Mesenchymal stem cell (in vitro differentiated cells and primary cell): ENCODE data around the gene DDAH2.

Experiments
- DNase-seq: peaks from one replicate; pipeline ENCODE4 v3.0.0-alpha.2; 2013
- H2AFZ ChIP-seq: one replicate; pipeline ENCODE4 v1.6.1; 2013; ENCODE audit warnings: low read depth, mild to moderate bottlenecking, control low read depth, inconsistent platforms, low read length, moderate library complexity
- H2AK5ac ChIP-seq: 2 replicates; pipeline ENCODE4 v1.6.1; 2013; ENCODE audit warnings: low read length, moderate library complexity, mild to moderate bottlenecking, inconsistent platforms; ENCODE audit not compliant: severe bottlenecking
- H2BK120ac ChIP-seq: one replicate; pipeline ENCODE4 v1.6.1; 2013; ENCODE audit warnings: low read depth, mild to moderate bottlenecking, inconsistent platforms, low read length, moderate library complexity
- H2BK12ac ChIP-seq, 2 experiments: one replicate each; pipeline ENCODE4 v1.6.1; 2013; ENCODE audit warnings: inconsistent platforms in 2 of 2, low read length in 2 of 2, mild to moderate bottlenecking in 2 of 2, moderate library complexity in 2 of 2, control low read depth in 1 of 2
- H2BK15ac ChIP-seq: one replicate; pipeline ENCODE4 v1.6.1; 2013; ENCODE audit warnings: mild to moderate bottlenecking, low read depth, inconsistent platforms; ENCODE audit not compliant: poor library complexity, severe bottlenecking
- H2BK5ac ChIP-seq: 2 replicates; pipeline ENCODE4 v1.6.1; 2013; ENCODE audit warnings: low read depth, mild to moderate bottlenecking, low read length, control low read depth, inconsistent platforms; ENCODE audit not compliant: poor library complexity, severe bottlenecking
- H3K14ac ChIP-seq, 2 experiments: one replicate each; pipeline ENCODE4 v1.6.1; 2013; ENCODE audit warnings: inconsistent platforms in 2 of 2, low read length in 2 of 2, control low read depth in 1 of 2, mild to moderate bottlenecking in 1 of 2, moderate library complexity in 1 of 2
- H3K18ac ChIP-seq, 2 experiments: one replicate each; pipeline ENCODE4 v1.6.1; 2013; ENCODE audit warnings: inconsistent platforms in 2 of 2, low read length in 2 of 2, control low read depth in 1 of 2, low read depth in 1 of 2, mild to moderate bottlenecking in 1 of 2
- H3K23ac ChIP-seq, 2 experiments: one replicate each; pipeline ENCODE4 v1.6.1; 2013; ENCODE audit warnings: inconsistent platforms in 2 of 2, low read length in 2 of 2, mild to moderate bottlenecking in 2 of 2, moderate library complexity in 2 of 2, control low read depth in 1 of 2
- H3K27ac ChIP-seq: 2 replicates; pipeline ENCODE4 v1.5.1; 2013; ENCODE audit warnings: mild to moderate bottlenecking, moderate library complexity, low read length, control low read depth, inconsistent platforms; ENCODE audit not compliant: poor library complexity, severe bottlenecking
- H3K27me3 ChIP-seq, 2 experiments: 2 replicates each; pipeline versions ENCODE4 v1.6.1 to v1.7.0; 2013; ENCODE audit warnings: low read length in 2 of 2, mild to moderate bottlenecking in 2 of 2, moderate library complexity in 2 of 2, control low read depth in 1 of 2, inconsistent platforms in 1 of 2; ENCODE audit not compliant: control insufficient read depth in 1 of 2, insufficient read depth in 1 of 2
- H3K36me3 ChIP-seq, 2 experiments: 2 replicates each; pipeline versions ENCODE4 v1.6.1 to v1.7.0; 2013; ENCODE audit warnings: low read length in 2 of 2, control low read depth in 1 of 2, inconsistent platforms in 1 of 2, low read depth in 1 of 2, mild to moderate bottlenecking in 1 of 2; ENCODE audit not compliant: insufficient read depth in 2 of 2, control insufficient read depth in 1 of 2
- H3K4ac ChIP-seq, 2 experiments: one replicate each; pipeline ENCODE4 v1.6.1; 2013; ENCODE audit warnings: inconsistent platforms in 2 of 2, low read length in 2 of 2, mild to moderate bottlenecking in 2 of 2, moderate library complexity in 2 of 2, control low read depth in 1 of 2, low read depth in 1 of 2
- H3K4me1 ChIP-seq: 2 replicates; pipeline ENCODE4 v1.6.1; 2013; ENCODE audit warnings: low read depth, low read length, control low read depth; ENCODE audit not compliant: control insufficient read depth, insufficient read depth
- H3K4me2 ChIP-seq: 2 replicates; pipeline ENCODE4 v1.6.1; 2013; ENCODE audit warnings: low read length, mild to moderate bottlenecking, inconsistent platforms; ENCODE audit not compliant: poor library complexity, severe bottlenecking
- H3K4me3 ChIP-seq, 2 experiments: 2 replicates each; pipeline versions ENCODE4 v1.5.1 to v1.7.0; 2013; ENCODE audit warnings: low read length in 2 of 2, mild to moderate bottlenecking in 2 of 2, control low read depth in 1 of 2, low read depth in 1 of 2; ENCODE audit not compliant: insufficient read depth in 1 of 2
- H3K79me1 ChIP-seq: replicated peaks from 2 replicates; pipeline ENCODE4 v1.6.1; 2013; ENCODE audit warnings: mild to moderate bottlenecking, control low read depth, low read length, inconsistent platforms; ENCODE audit not compliant: poor library complexity, severe bottlenecking
- H3K9ac ChIP-seq: 2 replicates; pipeline ENCODE4 v1.7.0; 2013; ENCODE audit warnings: mild to moderate bottlenecking, low read length, moderate library complexity
- H3K9me3 ChIP-seq: 2 replicates; pipeline ENCODE4 v1.7.0; 2013; ENCODE audit warnings: mild to moderate bottlenecking, low read length; ENCODE audit not compliant: control insufficient read depth
- H4K8ac ChIP-seq: one replicate; pipeline ENCODE4 v1.6.1; 2013; ENCODE audit warnings: inconsistent platforms, mild to moderate bottlenecking, low read length, moderate library complexity
- H4K91ac ChIP-seq: one replicate; pipeline ENCODE4 v1.6.1; 2013; ENCODE audit warnings: mild to moderate bottlenecking, low read length, inconsistent platforms
- WGBS: methylation state at CpG from one replicate; pipeline ENCODE4 v1.1.7; 2013; ENCODE audit warnings: mixed read lengths; 5-methylcytosine and 5-hydroxymethylcytosine counted together

The DDAH2 gene

GRCh38 chr6:31740397-31741223 lies 11.5 kb upstream of the DDAH2 start:
- Histone ChIP-seq H3K4ac (peak overlapping the region in 1 of 2 experiments; percentile 81), H3K4me3 (peak overlapping the region; percentile 62 to 95), H2BK12ac (peak overlapping the region in 1 of 2 experiments; percentile 37), H3K23ac (no peak overlapping the region), H3K79me1 (peaks cover 2% of the 10 kb centered on the region), H3K14ac (no peak overlapping the region), H4K8ac (no peak overlapping the region), H4K91ac (no peak overlapping the region), H3K27me3 (no peaks in the 10 kb centered on the region), H3K18ac (peak overlapping the region in 1 of 2 experiments; percentile 86), H3K9me3 (no peaks in the 10 kb centered on the region), H2BK5ac (no peak overlapping the region), H2BK120ac (no peak overlapping the region), H3K36me3 (peaks cover 0 to 32% of the 10 kb centered on the region in 2 experiments), H3K4me2 (peak overlapping the region; percentile 41), H2AFZ (peak overlapping the region; percentile 46), H3K9ac (peak overlapping the region; percentile 90), H2AK5ac (no peak overlapping the region), H2BK15ac (no peak overlapping the region), H3K27ac (no peak overlapping the region), H3K4me1 (peaks cover 24% of the 10 kb centered on the region)
- DNase-seq, result no peak
- WGBS, result 43% methylated on average over 29 of the region's 29 CpGs

- Histone ChIP-seq H3K4me1 (peaks cover 24% of the 10 kb centered on the region), H3K14ac (peak within 1 kb of the TSS in 1 of 2 experiments; percentile 93)
- WGBS, result 3% methylated on average over 36 of the region's 58 CpGs
Observed at GRCh38 chr6:31739639-31740396, 10.7 kb upstream of the DDAH2 start, which contains the start of gene MSH5. Gene MSH5, plus strand, starts transcription at chr6:31740005. Its CDS starts 462 bp downstream, at chr6:31740467.

GRCh38 chr6:31737991-31738979 lies 9.2 kb upstream of the DDAH2 start:
- H3K79me1 ChIP-seq, result peaks cover 2% of the 10 kb centered on the region
- H4K8ac ChIP-seq, result peak overlapping the region; percentile 97
- peak overlapping the region in 1 of 2 experiments; percentile 57 for H3K4me3 ChIP-seq
- H3K4me1 ChIP-seq, result peaks cover 33% of the 10 kb centered on the region
- H3K4me2 ChIP-seq, result peak overlapping the region; percentile 62
- peak overlapping the region; percentile 84 to 96 for H3K18ac ChIP-seq
- H3K9ac ChIP-seq, result peak overlapping the region; percentile 100
- peak overlapping the region; percentile 89 for H3K27ac ChIP-seq
- peak overlapping the region; percentile 95 for H4K91ac ChIP-seq
- H3K23ac ChIP-seq, result peak overlapping the region in 1 of 2 experiments; percentile 83
- WGBS, result 20% methylated on average over 5 of the region's 6 CpGs
- peaks cover 10 to 30% of the 10 kb centered on the region in 2 experiments for H3K36me3 ChIP-seq
- peak overlapping the region; percentile 67 for H2BK5ac ChIP-seq
- H3K14ac ChIP-seq, result peak overlapping the region in 1 of 2 experiments; percentile 58
- H2AFZ ChIP-seq, result no peak overlapping the region
- peak overlapping the region; percentile 98 for H2BK120ac ChIP-seq
- DNase-seq, result peak; percentile 94
- no peaks in the 10 kb centered on the region for H3K9me3 ChIP-seq
- H3K27me3 ChIP-seq, result no peaks in the 10 kb centered on the region
- peak overlapping the region; percentile 98 for H3K4ac ChIP-seq
- H2AK5ac ChIP-seq, result peak overlapping the region; percentile 47
- peak overlapping the region; percentile 98 for H2BK15ac ChIP-seq
- peak overlapping the region; percentile 92 to 99 for H2BK12ac ChIP-seq

More at GRCh38 chr6:31739639-31740396, 10.7 kb upstream of the DDAH2 start, which contains the start of gene MSH5:
- H4K91ac ChIP-seq, result peak within 1 kb of the TSS; percentile 58
- H2AK5ac ChIP-seq, result no peak within 1 kb of the TSS
- H2BK12ac ChIP-seq, result peak within 1 kb of the TSS; percentile 92 to 99
- peak within 1 kb of the TSS in 1 of 2 experiments; percentile 96 for H3K23ac ChIP-seq
- peaks cover 0 to 29% of the 10 kb centered on the region in 2 experiments for H3K36me3 ChIP-seq
- peak within 1 kb of the TSS; percentile 68 to 81 for H3K4ac ChIP-seq
- peak within 1 kb of the TSS; percentile 62 for H3K4me2 ChIP-seq
- peak within 1 kb of the TSS; percentile 70 to 86 for H3K18ac ChIP-seq
- H2BK15ac ChIP-seq, result peak within 1 kb of the TSS; percentile 83
- peaks cover 2% of the 10 kb centered on the region for H3K79me1 ChIP-seq
- H3K4me3 ChIP-seq, result peak within 1 kb of the TSS; percentile 62 to 95
- peak within 1 kb of the TSS; percentile 46 for H2AFZ ChIP-seq
- peak within 1 kb of the TSS; percentile 22 for H2BK5ac ChIP-seq
- peak within 1 kb of the TSS; percentile 100 for H3K9ac ChIP-seq
- H4K8ac ChIP-seq, result peak within 1 kb of the TSS; percentile 83
- DNase-seq, result peak; percentile 99
- H3K27ac ChIP-seq, result peak within 1 kb of the TSS; percentile 89
- no peaks in the 10 kb centered on the region for H3K27me3 ChIP-seq
- H2BK120ac ChIP-seq, result peak within 1 kb of the TSS; percentile 98
- H3K9me3 ChIP-seq, result no peaks in the 10 kb centered on the region
